Heart left ventricle (tissue), 13 donors: ENCODE data around the gene BAZ2B.

ENCODE experiments used
- CTCF ChIP-seq, 12 donors: fragments of 200-600 bp; sonication (generic) in 4 of 12; IDR thresholded peaks; one replicate each; pipeline versions ENCODE4 v1.5.0 to v1.8.0; 2018 to 2022; ENCODE audit warnings: antibody characterized with exemption in 12 of 12, mild to moderate bottlenecking in 5 of 12
- POLR2A ChIP-seq, 2 donors: fragments of 450-650 bp; IDR thresholded peaks; one replicate each; pipeline ENCODE4 v1.6.1; 2017; ENCODE audit warnings: antibody characterized with exemption in 2 of 2, mild to moderate bottlenecking in 2 of 2, moderate library complexity in 2 of 2
- donor health status: ischemic (EF 13 %, LVEDD 7.1; RV severe dilation, severe dysfunction).
- donor health status: DM: no; HTN: yes; CAD: no.
- donor health status: DM: no; HTN: no; CAD: no.
- donor health status: ischemic (EF 25% LVEDD 6.9; RV normal size, moderate dysfunction).
- donor health status: ischemic (EF 25% LVEDD 5.7; RV mildly dilated, moderate dysfunction).
- donor health status: ischemic (EF 35%, LVEDD 5.7; RV mildly dilated, moderate dysfunction).
- donor health status: nonischemic (EF 11% LVEDD 7.7; RV severe dilation, severe dysfunction).
- donor health status: DM: yes; HTN: yes; CAD: no.
- donor health status: PGD.
- donor health status: ischemic (EF 29% LVEDD 5.4; RV normal size, mild dysfunction).
- donor health status: nonischemic (EF 23%, LVEDD 6.1; RV moderate dilation, normal function).

GRCh38 chr2:159508140-159508539 lies 108.2 kb downstream of the BAZ2B start:
- TF ChIP-seq CTCF (IDR thresholded peaks at IDR 0.05), result no peak
- TF ChIP-seq POLR2A (IDR thresholded peaks at IDR 0.05), result no peak
